CD4-positive, alpha-beta T cell treated with Interferon alpha-2 for 1 hour (primary cell): ENCODE results near the gene STK17A.
"Not testable (repeated sequence)": the region's sequence is repeated elsewhere in the genome, so short reads cannot be mapped to it uniquely, and the experiment has no call there.

ENCODE experiments used
- DNase-seq, 2 donors: peaks; one replicate each; pipeline ENCODE4 v3.0.0-alpha.2; 2020 to 2022

The STK17A gene

GRCh38 chr7:43660141-43660540, 77.2 kb downstream of the STK17A start:
- DNase-seq = no peak

GRCh38 chr7:43664681-43665080, 81.8 kb downstream of the STK17A start:
- no peak for DNase-seq

- DNase-seq = no peak
Measured at GRCh38 chr7:43666938-43667337, 84.0 kb downstream of the STK17A start.

- DNase-seq = no peak
Measured at GRCh38 chr7:43668035-43668434, 85.1 kb downstream of the STK17A start.

GRCh38 chr7:43669286-43670081, 86.6 kb downstream of the STK17A start:
- peak; percentile 79 to 90 for DNase-seq

GRCh38 chr7:43671521-43671920, 88.6 kb downstream of the STK17A start:
- DNase-seq = no peak

GRCh38 chr7:43673243-43673976, 90.5 kb downstream of the STK17A start:
- DNase-seq = not testable (repeated sequence)

GRCh38 chr7:43674559-43675436, 91.9 kb downstream of the STK17A start:
- no peak for DNase-seq
